IMR-90 (cell line): ENCODE measurements around the gene CD248. TPM values are rescaled to one million over a fixed set of nuclear protein-coding genes. Genes with fewer than 3 reads are reported as not detected.

Experiments used
- ATAC-seq: fragments of 200-7000 bp; cut with Tn5 transposase; 2 replicates; pipeline ENCODE4 v1.9.1; 2020; ENCODE audit warnings: low read depth, mild to moderate bottlenecking, moderate library complexity
- BruUV-seq: library from RNA; stranded (reverse); fragments of 400-500 nt; replicated peaks from 2 replicates; lab custom pipeline; 2021; lab: Mats Ljungman, UMichigan
- CTCF ChIA-PET: fragments of 300-600 bp; formaldehyde crosslinking; extraction: SDS; loops from one replicate; lab custom pipeline; 2021; ENCODE audit warnings: antibody characterized with exemption; lab: Yijun Ruan, JAX
- POLR2A ChIA-PET: fragments of 300-600 bp; sonication (Branson Sonifier 250); formaldehyde crosslinking; loops from one replicate; lab custom pipeline; 2022; ENCODE audit warnings: antibody characterized with exemption; ENCODE audit not compliant: unreplicated experiment; lab: Charles Lee
- DNase-seq: peaks from one replicate; pipeline ENCODE4 v3.0.0; 2013
- H2AFZ ChIP-seq: replicated peaks from 2 replicates; pipeline ENCODE3; 2013; ENCODE audit warnings: low read length, mild to moderate bottlenecking; ENCODE audit not compliant: poor library complexity
- H2AK5ac ChIP-seq: 2 replicates; pipeline ENCODE4 v1.6.1; 2013; ENCODE audit warnings: low read depth, low read length, inconsistent platforms
- H2AK9ac ChIP-seq: replicated peaks from 2 replicates; pipeline ENCODE3; 2013; ENCODE audit warnings: mild to moderate bottlenecking, low read depth, low read length, moderate library complexity; ENCODE audit not compliant: poor library complexity
- H2BK120ac ChIP-seq: 2 replicates; pipeline ENCODE4 v1.6.1; 2013; ENCODE audit warnings: low read depth, low read length, inconsistent platforms
- H2BK15ac ChIP-seq: 3 replicates; pipeline ENCODE4 v1.6.1; 2013; ENCODE audit warnings: low read depth, low read length, inconsistent platforms
- H2BK20ac ChIP-seq: 2 replicates; pipeline ENCODE4 v1.6.1; 2013; ENCODE audit warnings: low read depth, mild to moderate bottlenecking, inconsistent platforms, low read length, moderate library complexity
- H2BK5ac ChIP-seq: 2 replicates; pipeline ENCODE4 v1.6.1; 2013; ENCODE audit warnings: mild to moderate bottlenecking, low read depth, low read length, inconsistent platforms; ENCODE audit not compliant: poor library complexity, severe bottlenecking
- H3K14ac ChIP-seq: replicated peaks from 2 replicates; pipeline ENCODE4 v1.6.1; 2013; ENCODE audit warnings: low read depth, low read length, inconsistent platforms
- H3K18ac ChIP-seq: 2 replicates; pipeline ENCODE4 v1.6.1; 2013; ENCODE audit warnings: low read depth, low read length, control low read depth
- H3K23ac ChIP-seq: 2 replicates; pipeline ENCODE4 v1.6.1; 2013; ENCODE audit warnings: low read depth, low read length, inconsistent platforms
- H3K27ac ChIP-seq: 2 replicates; pipeline ENCODE4 v1.5.1; 2013; ENCODE audit warnings: mild to moderate bottlenecking, control low read depth, low read length; ENCODE audit not compliant: insufficient read depth
- H3K27me3 ChIP-seq: 2 replicates; pipeline ENCODE4 v1.6.1; 2013; ENCODE audit warnings: low read length; ENCODE audit not compliant: control insufficient read depth, insufficient read depth
- H3K36me3 ChIP-seq: 2 replicates; pipeline ENCODE4 v1.6.1; 2013; ENCODE audit warnings: low read length, mixed read lengths; ENCODE audit not compliant: control insufficient read depth, insufficient read depth
- H3K4ac ChIP-seq: 2 replicates; pipeline ENCODE4 v1.6.1; 2013; ENCODE audit warnings: low read depth, low read length, inconsistent platforms
- H3K4me1 ChIP-seq: 2 replicates; pipeline ENCODE4 v1.6.1; 2013; ENCODE audit warnings: low read length, mixed read lengths; ENCODE audit not compliant: control insufficient read depth, insufficient read depth
- H3K4me2 ChIP-seq: 2 replicates; pipeline ENCODE4 v1.6.1; 2013; ENCODE audit warnings: low read depth, mild to moderate bottlenecking, control low read depth, low read length, moderate library complexity
- H3K4me3 ChIP-seq: 2 replicates; pipeline ENCODE4 v1.5.1; 2013; ENCODE audit warnings: low read depth, mild to moderate bottlenecking, control low read depth, low read length, moderate library complexity; ENCODE audit not compliant: insufficient read depth
- H3K56ac ChIP-seq: 2 replicates; pipeline ENCODE4 v1.6.1; 2013; ENCODE audit warnings: low read length, inconsistent platforms; ENCODE audit not compliant: insufficient read depth; ENCODE audit errors: extremely low read depth
- H3K79me1 ChIP-seq, 2 experiments: 2 replicates each; pipeline ENCODE4 v1.6.1; 2013; ENCODE audit warnings: low read length in 2 of 2, inconsistent platforms in 1 of 2, low read depth in 1 of 2
- H3K9ac ChIP-seq: 2 replicates; pipeline ENCODE4 v1.6.1; 2013; ENCODE audit warnings: low read depth, low read length, control low read depth
- H3K9me1 ChIP-seq: 2 replicates; pipeline ENCODE4 v1.6.1; 2013; ENCODE audit warnings: low read length, inconsistent platforms; ENCODE audit not compliant: insufficient read depth
- H3K9me3 ChIP-seq: 2 replicates; pipeline ENCODE4 v1.6.1; 2013; ENCODE audit warnings: low read length; ENCODE audit not compliant: control insufficient read depth, insufficient read depth
- H4K20me1 ChIP-seq: 2 replicates; pipeline ENCODE4 v1.6.1; 2013; ENCODE audit warnings: low read length, inconsistent platforms; ENCODE audit not compliant: insufficient read depth
- H4K5ac ChIP-seq: 2 replicates; pipeline ENCODE4 v1.6.1; 2013; ENCODE audit warnings: mild to moderate bottlenecking, low read depth, low read length, control low read depth
- H4K8ac ChIP-seq, 2 experiments: 2 replicates each; pipeline ENCODE4 v1.6.1; 2013; ENCODE audit warnings: low read depth in 2 of 2, low read length in 2 of 2, control low read depth in 1 of 2, inconsistent platforms in 1 of 2
- H4K91ac ChIP-seq: 2 replicates; pipeline ENCODE4 v1.6.1; 2013; ENCODE audit warnings: low read depth, low read length, inconsistent platforms; ENCODE audit not compliant: insufficient read depth
- FOS ChIP-seq: fragments of 150-350 bp; IDR thresholded peaks from 2 replicates; pipeline ENCODE4 v1.6.1; 2016; ENCODE audit warnings: low read depth, low read length
- POLR2A ChIP-seq: IDR thresholded peaks from 2 replicates; pipeline ENCODE4 v1.6.1; 2012; ENCODE audit warnings: mild to moderate bottlenecking, low read depth, low read length
- WGBS, 2 experiments: methylation state at CpG; one replicate each; pipeline versions ENCODE4 v1.1.5 to v1.1.7; 2013; ENCODE audit warnings: missing lambda C conversion rate in 2 of 2; ENCODE audit not compliant: insufficient read length in 1 of 2; ENCODE audit errors: extremely low coverage in 2 of 2; 5-methylcytosine and 5-hydroxymethylcytosine counted together
- dilution Hi-C: fragments of 300-500 bp; cut with HindIII; formaldehyde crosslinking; loops from one replicate; pipeline ENCODE4 v1.14.3; 2018; ENCODE audit warnings: low sequenced_read_pairs; ENCODE audit not compliant: unreplicated experiment
- in situ Hi-C: fragments of 300-500 bp; cut with MboI; formaldehyde crosslinking; loops from 3 replicates; pipeline ENCODE4 v1.14.3; 2019; ENCODE audit warnings: low sequenced_read_pairs, inconsistent platforms, mixed read lengths
- intact Hi-C: fragments of 100-400 bp; cut with micrococcal nuclease; formaldehyde crosslinking; loops from 2 replicates; pipeline ENCODE4 v1.10.0; 2022
- polyA plus RNA-seq, 3 experiments: library from polyadenylated mRNA; depleted of rRNA; stranded (reverse); fragments of >200 nt; gene quantifications; 2 replicates each; pipeline ENCODE4 v1.2.3, GENCODE V29; 2012; ENCODE audit warnings: low replicate concordance in 1 of 3
- total RNA-seq: library from RNA; depleted of rRNA; stranded (reverse); fragments of >200 nt; gene quantifications from 2 replicates; pipeline ENCODE4 v1.2.3, GENCODE V29; 2012
- TF ChIP-seq, protein P1 (sequence below): fragments of 150-350 bp; IDR thresholded peaks from 2 replicates; pipeline ENCODE4 v1.6.1; 2017; ENCODE audit warnings: mild to moderate bottlenecking, antibody characterized with exemption, low read length, low read depth

Gene CD248
- total and polyA plus RNA-seq, 2 of the 4 experiments (the other 2 are of a cell fraction), result 19.5 to 223 TPM

DNA sequence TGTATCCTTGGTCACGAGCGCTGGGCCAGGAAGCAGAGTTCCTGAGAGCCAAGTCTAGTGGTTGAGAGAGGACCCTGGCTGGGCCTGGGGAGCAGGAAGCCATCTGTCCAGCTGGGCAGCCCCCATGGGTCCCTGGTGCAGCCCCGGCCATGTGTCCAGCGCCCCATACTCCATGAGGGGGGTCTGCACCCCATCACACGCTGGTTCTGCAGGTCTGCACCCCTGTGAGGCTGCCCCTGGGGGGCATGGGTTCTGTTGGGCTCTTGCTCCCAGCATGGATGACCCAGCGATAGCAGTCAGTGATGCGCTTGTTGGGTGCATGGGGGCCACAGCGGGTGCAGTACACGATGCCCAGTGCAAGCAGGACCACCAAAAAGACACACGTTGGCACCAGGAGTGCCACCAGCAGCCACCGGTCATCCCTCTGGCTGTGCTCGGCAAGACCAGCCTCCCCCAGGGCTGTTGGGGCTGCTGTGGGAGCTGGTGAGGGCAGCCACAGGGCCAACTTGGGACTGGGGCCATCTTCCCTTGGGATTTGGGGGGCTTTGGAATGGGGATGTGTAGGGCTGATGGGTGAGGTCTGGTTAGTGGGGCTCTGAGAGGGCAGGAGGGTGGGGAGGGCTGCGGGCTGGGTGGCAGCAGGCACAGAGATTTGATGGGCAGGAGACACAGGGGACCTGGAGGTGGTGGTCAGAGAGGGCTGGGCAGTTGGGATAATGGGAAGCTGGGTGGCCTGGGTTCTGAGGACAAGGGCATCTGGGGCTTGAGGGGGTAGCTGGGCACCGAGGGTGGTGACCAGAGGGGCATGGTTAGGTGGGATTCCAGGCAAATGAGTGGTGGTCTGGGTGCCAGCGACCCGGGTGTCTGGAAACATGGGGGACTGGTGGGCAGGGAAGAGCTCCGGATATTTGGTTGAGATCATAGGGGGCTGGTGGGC lies 2.0 kb downstream of the CD248 start (continued):
- TF ChIP-seq, protein P1, sequence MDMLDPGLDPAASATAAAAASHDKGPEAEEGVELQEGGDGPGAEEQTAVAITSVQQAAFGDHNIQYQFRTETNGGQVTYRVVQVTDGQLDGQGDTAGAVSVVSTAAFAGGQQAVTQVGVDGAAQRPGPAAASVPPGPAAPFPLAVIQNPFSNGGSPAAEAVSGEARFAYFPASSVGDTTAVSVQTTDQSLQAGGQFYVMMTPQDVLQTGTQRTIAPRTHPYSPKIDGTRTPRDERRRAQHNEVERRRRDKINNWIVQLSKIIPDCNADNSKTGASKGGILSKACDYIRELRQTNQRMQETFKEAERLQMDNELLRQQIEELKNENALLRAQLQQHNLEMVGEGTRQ, result no peak

DNA sequence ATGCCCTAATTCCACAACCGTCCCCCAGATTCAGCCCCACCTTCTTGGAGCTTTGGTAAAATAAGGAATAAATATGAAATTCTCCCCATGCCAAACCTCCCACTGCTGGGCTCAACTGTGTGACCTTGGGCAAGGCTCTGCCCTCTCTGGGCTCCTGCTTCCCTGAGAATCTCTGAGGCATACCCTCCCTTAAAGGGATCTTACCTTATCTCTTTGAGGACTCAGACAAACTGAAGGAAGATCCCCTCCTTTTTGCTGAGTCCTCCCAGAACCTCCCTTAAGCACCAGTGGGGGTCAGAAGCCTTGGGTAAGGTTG lies 2.7 kb downstream of the CD248 start:
- H3K4ac ChIP-seq, result peak overlapping the region; percentile 81
- ATAC-seq, result no peak
- in situ Hi-C loops, result no loop called here
- dilution Hi-C loops, result no loop called here
- no TSS peak for BruUV-seq
- peak overlapping the region; percentile 77 for H4K91ac ChIP-seq
- no peaks in the 10 kb centered on the region for H3K27me3 ChIP-seq
- peak overlapping the region; percentile 77 for H2BK5ac ChIP-seq
- peaks cover 39% of the 10 kb centered on the region for H4K20me1 ChIP-seq
- H3K9ac ChIP-seq, result peak overlapping the region; percentile 95
- H2BK15ac ChIP-seq, result peak overlapping the region; percentile 69; the same call in 1 of the 3 replicates
- DNase-seq, result no peak
- peak overlapping the region; percentile 85 for H3K4me2 ChIP-seq
- intact Hi-C loops, result no loop called here
- H3K23ac ChIP-seq, result peak overlapping the region; percentile 90
- peak overlapping the region; percentile 35 for H3K18ac ChIP-seq
- peak overlapping the region; percentile 77 for H2AK5ac ChIP-seq
- H2AK9ac ChIP-seq, result peak overlapping the region; percentile 93
- no CpG with 5 or more reads among the region's 1 CpG for WGBS, 2 experiments
- peak overlapping the region; percentile 93 for H3K27ac ChIP-seq
- H3K79me1 ChIP-seq, result peaks cover 0 to 41% of the 10 kb centered on the region in 2 experiments; a peak in 2 of 4 replicates
- peak overlapping the region; percentile 90 for H4K5ac ChIP-seq
- ChIA-PET CTCF (no interaction called here), POLR2A (interaction anchor here (1.7 to 2.9 kb wide), 2 partner anchors 13 to 15 kb away, joined by 7 to 18 read pairs; no protein-coding TSS in a partner anchor)
- H3K4me3 ChIP-seq, result peak overlapping the region; percentile 72
- peak overlapping the region; percentile 32 for H2BK20ac ChIP-seq
- no peaks in the 10 kb centered on the region for H3K36me3 ChIP-seq
- H3K14ac ChIP-seq, result peak overlapping the region; percentile 94
- H2BK120ac ChIP-seq, result peak overlapping the region; percentile 89; the same call in 1 of the 2 replicates
- H3K9me1 ChIP-seq, result peaks cover 10% of the 10 kb centered on the region
- H3K4me1 ChIP-seq, result peaks cover 32% of the 10 kb centered on the region
- H3K56ac ChIP-seq, result peak overlapping the region; percentile 67; the same call in 1 of the 2 replicates
- H2AFZ ChIP-seq, result no peak overlapping the region
- peak overlapping the region; percentile 67 to 74; a peak in 3 of 4 replicates for H4K8ac ChIP-seq
- no peaks in the 10 kb centered on the region for H3K9me3 ChIP-seq
- TF ChIP-seq POLR2A (peak; percentile 68; the same call in 1 of the 2 replicates), FOS (no peak)
